Measurements from ENCODE around the gene EMILIN2.

EMILIN2 gene

DNA sequence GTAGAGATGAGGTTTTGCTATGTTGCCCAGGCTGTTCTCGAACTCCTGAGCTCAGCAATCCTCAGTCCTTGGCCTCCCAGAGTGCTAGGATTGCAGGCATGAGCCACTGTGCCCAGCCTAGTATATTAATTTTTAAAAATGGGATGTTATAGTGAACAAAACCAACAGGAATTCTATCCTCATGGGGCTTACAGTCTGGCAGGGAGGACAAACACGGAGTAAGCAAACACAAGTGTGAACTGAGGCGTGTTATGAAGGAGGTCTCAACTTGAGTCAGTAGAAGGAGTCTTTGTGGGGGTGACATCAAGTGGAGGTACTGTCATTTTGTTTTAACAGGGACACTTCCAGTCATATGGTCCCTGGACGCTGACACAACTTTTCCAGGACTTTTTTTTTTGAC is 33.1 kb downstream of the EMILIN2 start:
- DNase-seq: no peak

- DNase-seq: no peak
Observed at GRCh38 chr18:2880473-2880872, 33.7 kb downstream of the EMILIN2 start.

- DNase-seq: no peak
Observed at GRCh38 chr18:2881088-2881839, 34.5 kb downstream of the EMILIN2 start.

- DNase-seq: peak; percentile 21
Observed at GRCh38 chr18:2881840-2882195, 35.0 kb downstream of the EMILIN2 start.

DNA sequence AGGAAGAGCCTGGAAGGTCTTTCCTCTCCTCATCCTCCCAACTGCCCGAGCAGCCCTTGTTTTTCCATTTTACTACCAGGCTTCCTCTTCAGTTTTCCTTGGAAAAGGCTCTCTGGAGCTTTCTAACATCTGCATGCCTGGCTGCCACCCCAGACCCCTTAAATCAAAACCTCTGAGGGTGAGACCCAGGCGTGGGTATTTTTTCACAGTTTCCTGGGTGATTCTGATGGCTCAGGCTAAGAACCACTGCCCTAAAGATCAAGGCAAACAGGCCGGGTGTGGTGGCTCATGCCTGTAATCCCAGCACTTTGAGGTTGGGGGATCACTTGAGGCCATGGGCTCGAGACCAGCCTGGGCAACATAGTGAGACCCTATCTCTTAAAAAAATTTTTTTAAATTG is 35.4 kb downstream of the EMILIN2 start:
- DNase-seq: no peak

- DNase-seq: peak; percentile 56
Observed at GRCh38 chr18:2883076-2883735, 36.4 kb downstream of the EMILIN2 start.

- DNase-seq: no peak
Observed at GRCh38 chr18:2884706-2885285, 38.0 kb downstream of the EMILIN2 start.

DNA sequence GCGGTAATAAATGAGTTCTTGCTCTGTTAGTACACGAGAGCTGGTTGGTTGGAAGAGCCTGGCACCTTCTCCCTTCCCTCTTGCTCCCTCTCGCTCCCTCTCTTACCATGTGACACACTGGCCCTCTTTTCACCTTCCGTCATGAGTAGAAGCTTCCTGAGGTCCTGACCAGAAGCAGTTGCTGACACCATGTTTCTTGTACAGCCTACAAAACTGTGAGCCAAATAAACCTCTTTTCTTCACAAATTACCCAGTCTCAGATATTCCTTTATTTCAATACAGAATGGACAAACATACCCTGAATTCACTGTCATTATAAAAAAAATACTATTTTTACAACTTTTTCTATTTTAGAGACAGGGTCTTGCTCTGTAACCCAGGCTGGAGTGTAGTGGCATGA is 40.7 kb downstream of the EMILIN2 start:
- no peak for DNase-seq

- DNase-seq: peak; percentile 75
Observed at GRCh38 chr18:2889761-2890192, 43.0 kb downstream of the EMILIN2 start.

GRCh38 chr18:2890606-2891005 is 43.8 kb downstream of the EMILIN2 start:
- no peak for DNase-seq

DNA sequence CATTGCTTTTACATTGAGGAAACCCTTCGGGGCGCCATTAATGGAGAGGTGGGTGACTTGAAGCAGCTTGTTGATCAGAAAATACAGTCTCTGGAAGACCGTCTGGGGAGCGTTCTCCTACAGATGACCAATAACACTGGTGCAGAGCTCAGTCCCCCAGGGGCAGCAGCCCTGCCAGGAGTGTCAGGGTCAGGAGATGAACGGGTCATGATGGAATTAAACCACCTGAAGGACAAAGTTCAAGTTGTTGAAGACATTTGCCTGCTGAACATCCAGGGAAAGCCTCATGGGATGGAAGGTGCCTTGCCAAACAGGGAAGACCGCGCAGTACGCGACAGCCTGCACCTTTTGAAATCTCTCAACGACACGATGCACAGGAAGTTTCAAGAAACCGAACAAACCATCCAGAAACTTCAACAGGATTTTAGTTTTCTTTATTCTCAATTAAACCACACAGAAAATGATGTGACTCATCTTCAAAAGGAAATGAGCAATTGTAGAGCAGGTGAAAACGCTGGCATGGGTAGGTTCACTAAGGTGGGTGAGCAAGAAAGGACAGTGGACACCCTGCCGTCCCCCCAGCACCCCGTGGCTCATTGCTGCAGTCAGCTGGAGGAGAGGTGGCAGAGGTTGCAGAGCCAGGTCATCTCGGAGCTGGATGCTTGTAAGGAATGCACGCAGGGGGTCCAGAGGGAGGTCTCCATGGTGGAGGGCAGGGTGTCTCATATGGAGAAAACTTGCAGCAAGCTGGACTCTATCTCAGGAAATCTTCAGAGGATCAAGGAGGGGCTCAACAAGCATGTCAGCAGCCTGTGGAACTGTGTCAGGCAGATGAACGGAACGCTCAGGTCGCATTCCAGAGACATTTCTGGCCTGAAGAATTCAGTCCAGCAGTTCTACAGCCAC is 45.0 kb downstream of the EMILIN2 start:
- peak; percentile 33 for DNase-seq

DNA sequence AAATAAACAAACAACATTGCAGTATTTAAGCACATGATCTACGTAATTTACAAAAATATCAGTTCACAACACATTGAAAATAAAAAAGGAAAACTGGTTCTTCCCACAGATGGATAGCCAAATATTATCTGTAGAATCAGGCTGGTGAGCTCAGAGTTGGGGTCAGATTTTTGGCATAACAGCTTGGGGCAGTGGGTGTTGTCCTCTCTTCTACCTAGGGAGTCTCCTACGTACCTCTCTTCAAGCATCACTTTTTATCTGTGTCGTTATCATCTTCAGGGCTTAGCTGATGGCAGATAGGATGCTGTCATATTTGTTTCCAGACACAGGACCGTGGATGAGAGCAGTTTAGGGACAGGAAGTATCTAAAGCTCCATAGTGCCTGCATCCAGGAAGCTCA is 46.2 kb downstream of the EMILIN2 start:
- DNase-seq: no peak

DNA sequence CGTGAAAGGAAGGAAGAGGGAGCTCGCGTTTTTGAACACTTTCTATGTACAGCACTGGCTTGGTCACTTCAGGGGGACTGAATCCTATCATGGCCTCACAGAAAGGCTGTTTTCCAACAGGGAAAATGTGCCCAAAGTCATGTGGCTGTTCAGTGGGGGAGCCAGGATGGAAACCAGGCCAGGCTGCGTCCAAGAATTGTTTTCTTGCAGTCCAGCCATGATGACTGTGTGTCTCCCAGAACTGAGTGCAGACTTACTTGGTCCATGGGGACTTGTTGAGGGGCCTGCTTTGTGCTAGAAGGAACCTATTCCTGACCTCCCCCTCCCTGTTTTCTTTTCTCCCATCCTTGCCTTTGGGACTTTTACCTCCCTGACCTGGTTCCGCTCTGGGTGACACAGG is 46.9 kb downstream of the EMILIN2 start:
- DNase-seq: no peak

DNA sequence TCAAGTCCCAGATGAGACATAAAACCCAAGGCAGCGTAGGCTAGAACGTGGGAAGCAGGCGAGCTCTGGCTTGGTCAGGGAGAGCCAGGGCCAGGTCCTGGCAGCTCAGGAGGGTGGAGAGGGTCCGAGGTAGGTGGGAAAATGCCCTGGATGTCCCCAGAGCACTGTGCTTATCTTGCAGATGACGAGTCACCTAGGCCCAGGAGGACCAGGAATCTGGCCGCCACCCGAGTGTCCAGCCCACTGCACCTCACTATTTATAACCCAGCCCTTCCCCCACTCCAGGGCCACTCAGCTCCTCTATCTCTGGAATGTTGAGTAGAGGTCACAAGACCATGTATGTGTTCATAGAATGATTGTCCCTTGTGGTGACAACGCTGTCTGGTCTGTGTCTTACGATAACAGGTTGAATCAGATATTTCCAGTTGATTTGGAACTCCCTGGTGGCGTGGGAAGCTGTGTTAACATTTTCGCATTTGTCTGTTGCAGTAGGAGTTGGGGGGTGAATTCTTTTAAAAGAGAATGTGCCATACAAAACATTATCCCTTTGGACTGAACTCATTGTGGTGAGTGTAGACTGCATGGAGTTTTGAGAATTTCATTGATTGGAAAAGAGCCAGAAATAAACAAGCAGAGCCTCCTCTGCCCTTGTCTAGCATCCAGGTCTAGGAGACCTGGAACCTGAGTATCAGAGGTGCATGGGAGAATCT is 47.5 kb downstream of the EMILIN2 start:
- no peak for DNase-seq

- DNase-seq: no peak
Observed at GRCh38 chr18:2894841-2895370, 48.1 kb downstream of the EMILIN2 start.

DNA sequence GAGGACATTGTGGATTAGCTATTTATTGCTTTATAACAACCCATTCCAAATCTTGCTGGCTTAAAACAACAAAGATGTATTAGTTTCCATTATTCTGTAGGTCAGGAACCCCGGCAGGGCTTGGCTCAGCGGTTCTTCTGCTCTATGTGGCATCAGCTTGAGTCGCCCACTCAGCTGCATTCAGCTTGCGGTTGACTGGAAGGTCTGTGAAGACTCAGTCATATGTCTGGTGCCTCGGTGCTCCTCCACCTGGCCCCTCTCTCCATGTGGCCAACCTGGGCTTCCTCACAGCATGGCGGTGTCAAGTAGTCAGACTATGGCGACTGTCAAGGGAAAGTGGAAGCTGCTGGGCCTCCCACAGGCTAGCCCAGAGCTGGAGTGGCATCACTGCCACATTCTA is 48.6 kb downstream of the EMILIN2 start:
- DNase-seq: no peak

GRCh38 chr18:2896990-2897389 is 50.2 kb downstream of the EMILIN2 start:
- no peak for DNase-seq

DNA sequence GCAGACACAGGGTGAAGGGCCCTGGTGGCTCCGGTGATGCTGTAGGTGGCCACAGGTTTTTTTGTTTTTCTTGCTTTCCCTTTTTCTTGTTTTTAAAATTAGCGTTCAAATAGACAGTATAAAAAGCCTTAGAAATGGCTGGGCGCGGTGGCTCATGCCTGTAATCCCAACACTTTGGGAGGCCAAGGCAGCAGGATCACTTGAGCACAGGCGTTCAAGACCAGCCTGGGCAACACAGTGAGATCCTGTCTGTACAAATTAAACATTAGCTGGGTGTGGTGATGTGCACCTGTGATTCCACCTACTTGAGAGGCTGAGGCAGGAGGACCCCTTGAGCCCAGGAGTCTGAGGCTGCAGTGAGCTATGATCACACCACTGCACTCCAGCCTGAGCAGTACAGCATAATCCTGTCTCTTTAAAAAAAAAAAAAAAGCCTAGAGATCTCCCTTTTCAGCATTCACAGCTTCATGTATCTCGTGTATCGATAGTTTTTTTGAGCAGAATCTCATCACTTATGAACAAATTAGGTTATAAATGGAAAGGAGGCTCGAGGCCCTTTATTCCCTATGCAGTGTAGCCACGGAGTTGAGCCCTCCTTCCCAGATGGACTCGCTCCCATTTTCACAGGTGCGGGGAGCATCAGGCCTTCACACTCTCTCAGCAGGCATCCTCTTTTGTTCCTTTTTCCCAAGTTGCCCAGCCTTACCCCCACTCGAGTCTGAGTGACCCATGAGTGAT is 50.8 kb downstream of the EMILIN2 start:
- no peak for DNase-seq

DNA sequence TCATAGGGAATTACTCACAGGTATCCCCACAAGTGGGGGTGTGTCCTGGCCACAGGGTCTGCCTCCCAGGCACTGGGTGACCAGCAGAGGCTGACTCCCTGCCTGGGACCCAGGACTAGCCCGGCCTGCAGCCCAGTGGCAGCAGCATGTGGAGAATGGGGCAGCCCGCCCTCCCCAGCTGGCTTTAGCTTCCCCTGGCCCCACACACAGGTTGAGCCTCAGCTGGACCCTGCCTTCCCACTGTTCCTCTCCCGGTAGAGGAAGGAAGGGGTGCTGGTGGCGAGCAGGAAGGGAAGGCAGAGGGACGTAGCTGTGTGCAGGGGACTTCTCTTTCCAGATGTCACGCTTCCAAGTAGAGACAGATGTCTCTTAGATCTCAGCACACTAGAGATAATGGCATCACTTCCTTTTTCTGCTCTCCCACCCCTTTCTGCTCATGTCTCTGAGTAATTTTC is 51.4 kb downstream of the EMILIN2 start:
- no peak for DNase-seq

DNA sequence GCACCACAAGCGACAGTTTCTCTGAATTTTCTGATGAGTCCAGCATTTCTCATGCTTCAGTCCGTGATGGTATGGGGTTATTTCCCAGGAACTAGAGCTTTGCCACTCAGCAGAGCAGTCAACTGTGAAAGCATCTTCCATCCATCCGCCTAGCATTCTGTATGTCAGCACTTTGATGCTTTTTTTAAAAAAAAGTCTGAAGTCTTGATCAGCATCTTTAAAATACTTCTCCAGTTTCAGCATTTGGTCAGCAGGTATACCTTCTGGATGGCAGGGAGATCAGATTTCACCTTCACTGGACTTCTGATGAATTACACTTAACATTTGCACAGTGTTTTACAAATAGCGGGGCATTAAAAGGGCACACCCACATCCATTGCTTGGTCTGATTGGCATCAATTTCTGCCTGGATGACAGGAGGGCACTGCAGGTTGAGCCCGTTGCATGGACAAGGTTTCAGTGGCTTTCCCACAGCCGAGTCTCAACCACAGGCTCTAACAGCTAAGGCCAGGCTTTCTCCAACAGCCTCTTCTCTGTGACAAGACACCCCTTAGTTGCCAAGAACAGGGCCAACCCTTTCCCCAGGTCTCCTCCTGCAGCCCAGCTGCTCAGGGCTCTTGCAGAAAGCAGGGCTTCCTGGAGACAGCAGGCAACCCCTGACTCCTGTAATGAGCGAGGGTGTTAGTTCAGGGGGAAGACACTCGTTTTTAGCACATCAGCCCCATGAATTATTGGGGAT is 54.0 kb downstream of the EMILIN2 start:
- DNase-seq: no peak
